ENCODE data around the gene KRT28.
"Not testable (repeated sequence)": the region's sequence is repeated elsewhere in the genome, so short reads cannot be mapped to it uniquely, and the experiment has no call there.

Gene KRT28

GRCh38 chr17:40818733-40819527 lies 19.2 kb upstream of the KRT28 start:
- peak; percentile 64 to 79 for DNase-seq (ENCODE audit: low read depth in 2 of 2)

GRCh38 chr17:40818343-40818732 lies 18.6 kb upstream of the KRT28 start:
- DNase-seq (ENCODE audit: low read depth in 2 of 2), result no peak

- no peak for DNase-seq (ENCODE audit: low read depth in 2 of 2)
These were observed 17.4 kb upstream of the KRT28 start for GRCh38 chr17:40817103-40817682.

GRCh38 chr17:40816569-40816968 lies 16.8 kb upstream of the KRT28 start:
- no peak for DNase-seq (ENCODE audit: low read depth in 2 of 2)

GRCh38 chr17:40815381-40815780 lies 15.6 kb upstream of the KRT28 start:
- DNase-seq (ENCODE audit: low read depth in 2 of 2), result no peak

GRCh38 chr17:40814657-40815056 lies 14.9 kb upstream of the KRT28 start:
- DNase-seq (ENCODE audit: low read depth in 2 of 2), result not testable (repeated sequence)

- DNase-seq (ENCODE audit: low read depth in 2 of 2), result no peak
These were observed 14.0 kb upstream of the KRT28 start for GRCh38 chr17:40813804-40814203.

- no peak for DNase-seq (ENCODE audit: low read depth in 2 of 2)
These were observed 12.9 kb upstream of the KRT28 start for GRCh38 chr17:40812639-40813038.

GRCh38 chr17:40810494-40810893 lies 10.7 kb upstream of the KRT28 start:
- DNase-seq (ENCODE audit: low read depth in 2 of 2), result no peak

GRCh38 chr17:40809721-40810421 lies 10.1 kb upstream of the KRT28 start:
- no peak for DNase-seq (ENCODE audit: low read depth in 2 of 2)

GRCh38 chr17:40806131-40806530 lies 6.4 kb upstream of the KRT28 start:
- DNase-seq (ENCODE audit: low read depth in 2 of 2), result no peak

GRCh38 chr17:40803617-40804082 lies 3.9 kb upstream of the KRT28 start:
- DNase-seq (ENCODE audit: low read depth in 2 of 2), result peak; percentile 54 to 56

GRCh38 chr17:40801157-40801556 lies 1.4 kb upstream of the KRT28 start:
- no peak for DNase-seq (ENCODE audit: low read depth in 2 of 2)

- no peak for DNase-seq (ENCODE audit: low read depth in 2 of 2)
These were observed 622 bp upstream of the KRT28 start for GRCh38 chr17:40800381-40800780.

GRCh38 chr17:40796846-40797245 lies 2.9 kb downstream of the KRT28 start:
- no peak for DNase-seq (ENCODE audit: low read depth in 2 of 2)

GRCh38 chr17:40795019-40795667 lies 4.6 kb downstream of the KRT28 start:
- no peak for DNase-seq (ENCODE audit: low read depth in 2 of 2)

- no peak for DNase-seq (ENCODE audit: low read depth in 2 of 2)
These were observed 5.3 kb downstream of the KRT28 start for GRCh38 chr17:40794466-40794865.

- no peak for DNase-seq (ENCODE audit: low read depth in 2 of 2)
These were observed 5.9 kb downstream of the KRT28 start for GRCh38 chr17:40793832-40794231.

GRCh38 chr17:40791787-40792436 lies 7.8 kb downstream of the KRT28 start:
- no peak for DNase-seq (ENCODE audit: low read depth in 2 of 2)

GRCh38 chr17:40791111-40791510 lies 8.6 kb downstream of the KRT28 start:
- DNase-seq (ENCODE audit: low read depth in 2 of 2), result no peak

GRCh38 chr17:40782450-40782849 lies 17.3 kb downstream of the KRT28 start, which contains the start of gene KRT27:
TSS of gene KRT27 (minus strand) at chr17:40782550. CDS start at chr17:40782493, 57 bp downstream.
- DNase-seq (ENCODE audit: low read depth in 2 of 2), result no peak

Measured in stimulated activated CD8-positive, alpha-beta memory T cell treated with anti-CD3 and anti-CD28 coated beads, Interleukin-7, amount 100 ng/mL, for 4 hours (primary cell).